NOMO-1 treated with dmso at 0.1 percent for 144 hours (cell line): ENCODE measurements around the gene ANKRD66.
"Not testable (repeated sequence)": the region's sequence is repeated elsewhere in the genome, so short reads cannot be mapped to it uniquely, and the experiment has no call there.

Experiments
- DNase-seq: peaks from one replicate; lab custom pipeline; 2025; ENCODE audit not compliant: unreplicated experiment; lab: John Stamatoyannopoulos, UW

The ANKRD66 gene

DNA sequence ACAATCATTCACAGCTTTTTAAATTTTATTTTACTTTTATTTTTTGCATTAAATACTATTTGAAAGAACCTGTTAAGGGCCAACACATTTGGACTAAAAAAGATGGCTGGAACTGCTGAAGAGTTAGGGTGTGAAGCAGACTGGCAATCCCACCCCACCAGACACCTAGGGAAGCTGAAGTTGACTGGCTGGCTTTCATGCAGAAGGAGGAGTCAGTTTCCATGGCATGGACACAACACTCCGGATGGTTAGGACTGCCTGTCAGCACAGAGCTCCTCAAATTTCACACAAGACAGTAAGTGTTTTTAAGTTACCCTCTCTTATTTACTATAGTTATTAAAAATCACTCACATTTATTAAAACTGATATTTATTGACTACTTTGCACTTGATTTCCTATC lies at the start of gene ANKRD66:
ANKRD66 (plus strand) TSS at position 238 of the 400 bp plus-strand sequence. CDS start 5,016 bp downstream, outside the sequence.
- no peak for DNase-seq

DNA sequence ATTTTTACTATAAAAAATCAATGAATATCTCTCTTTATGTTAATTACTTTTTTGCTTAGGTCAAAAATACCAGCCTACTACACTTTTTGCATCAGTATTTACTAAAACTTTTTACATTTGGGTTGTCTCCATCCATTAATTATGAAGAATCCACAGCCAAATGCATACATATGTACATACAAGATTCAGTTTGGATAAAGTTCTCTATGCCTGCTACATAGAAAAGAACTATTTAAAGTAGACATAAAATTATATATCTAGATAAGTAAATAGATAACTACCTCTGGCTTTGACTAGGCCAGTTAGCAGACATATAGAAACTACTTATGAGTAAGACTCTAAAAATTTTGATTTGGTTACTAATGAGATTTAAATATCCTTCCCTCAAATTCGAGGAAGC lies 46.8 kb upstream of the ANKRD66 start:
- no peak for DNase-seq

DNA sequence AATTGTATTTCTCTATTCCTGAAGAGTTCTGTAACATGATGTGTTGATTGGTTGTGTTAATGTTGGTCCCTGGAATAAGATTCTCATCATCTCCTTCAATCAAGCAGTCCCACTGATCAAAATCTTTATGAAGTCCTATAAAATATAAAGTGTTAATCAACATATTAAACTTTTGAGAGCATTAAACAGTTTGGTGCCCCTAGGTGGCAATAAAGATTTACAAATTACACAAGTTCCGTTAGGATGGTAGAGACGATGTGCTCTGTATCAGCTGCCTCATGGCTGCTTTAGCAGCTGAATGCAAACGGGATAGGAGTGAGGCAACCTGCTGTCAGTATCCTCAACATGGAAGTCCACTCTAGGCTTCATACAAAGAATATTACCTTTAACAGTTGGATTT lies 42.2 kb upstream of the ANKRD66 start:
- DNase-seq, result peak; percentile 40

DNA sequence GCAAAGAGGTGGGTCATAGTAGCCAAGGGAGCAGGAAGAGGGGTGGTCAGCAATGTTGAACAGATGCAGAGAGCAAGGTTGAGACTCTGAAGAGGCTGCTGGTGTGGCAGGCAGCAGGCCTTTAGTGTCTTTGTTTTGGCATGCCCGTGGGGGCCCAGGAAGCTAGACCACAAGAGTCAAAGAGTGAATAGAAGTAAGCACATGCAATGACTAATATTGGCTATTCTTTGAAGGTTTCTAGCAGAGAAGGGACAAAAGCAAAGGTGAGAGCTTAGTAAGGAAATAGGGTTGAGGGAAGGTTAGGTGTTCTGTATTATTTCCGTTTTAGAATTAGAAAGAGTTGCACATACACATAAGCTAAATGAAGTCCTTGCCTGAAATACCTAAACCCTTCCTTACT lies 40.3 kb upstream of the ANKRD66 start:
- DNase-seq, result no peak

DNA sequence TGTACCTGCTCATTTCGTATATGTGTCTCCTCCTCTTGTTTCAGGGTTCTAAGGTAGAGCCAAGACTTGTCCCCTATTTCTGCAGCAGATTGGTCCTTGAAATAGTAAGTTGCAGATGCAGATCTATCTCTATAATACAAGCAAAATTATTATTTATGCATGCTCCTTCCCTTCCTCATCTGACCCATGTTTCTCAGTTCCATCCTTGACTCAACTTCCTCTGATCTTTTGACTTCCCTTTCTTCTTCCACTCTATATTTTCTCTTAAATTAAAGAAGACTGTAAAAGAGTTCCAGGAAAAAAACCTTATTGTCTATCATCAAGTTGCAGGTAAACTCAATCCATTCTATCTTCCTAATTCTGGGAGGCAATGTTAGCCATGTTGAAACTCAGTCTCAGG lies 35.2 kb upstream of the ANKRD66 start:
- DNase-seq, result no peak

DNA sequence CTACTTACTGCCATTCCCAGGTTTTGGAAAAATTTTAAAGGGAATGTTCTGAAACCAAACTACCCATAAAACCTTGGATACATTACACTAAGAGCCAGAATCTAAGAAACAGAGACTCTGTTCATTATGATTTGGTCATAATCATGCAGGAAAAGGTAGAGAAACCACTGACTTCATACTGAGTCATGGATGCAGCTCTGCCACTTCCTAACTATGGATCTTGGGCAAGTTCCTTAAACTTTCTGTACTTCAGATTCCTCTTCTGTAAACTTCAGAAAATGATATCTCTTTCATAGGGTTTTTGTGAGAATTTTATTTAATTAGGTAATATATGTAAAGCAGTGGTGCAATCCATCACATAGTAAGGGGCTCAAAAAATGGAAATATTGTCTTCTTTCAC lies 31.6 kb upstream of the ANKRD66 start:
- DNase-seq, result peak; percentile 27

DNA sequence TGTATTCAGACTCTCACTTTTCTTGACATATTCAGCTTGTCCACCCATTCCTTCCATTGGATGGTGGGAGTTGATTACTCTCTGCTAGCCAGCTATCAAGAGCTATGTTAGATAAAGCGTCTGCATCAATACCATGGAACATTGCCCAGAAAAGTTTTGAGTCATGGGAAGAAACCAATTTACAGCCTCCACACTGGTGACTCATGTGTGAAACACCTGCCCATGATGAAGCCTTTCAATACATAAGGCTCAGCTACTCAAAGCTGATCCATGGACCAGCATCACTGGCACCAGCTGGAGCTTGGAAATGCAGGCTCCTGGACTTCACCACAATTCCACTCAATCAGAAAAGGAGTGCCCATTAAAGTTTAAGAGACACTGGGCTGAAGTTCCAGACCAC lies 27.6 kb upstream of the ANKRD66 start:
- DNase-seq, result no peak

DNA sequence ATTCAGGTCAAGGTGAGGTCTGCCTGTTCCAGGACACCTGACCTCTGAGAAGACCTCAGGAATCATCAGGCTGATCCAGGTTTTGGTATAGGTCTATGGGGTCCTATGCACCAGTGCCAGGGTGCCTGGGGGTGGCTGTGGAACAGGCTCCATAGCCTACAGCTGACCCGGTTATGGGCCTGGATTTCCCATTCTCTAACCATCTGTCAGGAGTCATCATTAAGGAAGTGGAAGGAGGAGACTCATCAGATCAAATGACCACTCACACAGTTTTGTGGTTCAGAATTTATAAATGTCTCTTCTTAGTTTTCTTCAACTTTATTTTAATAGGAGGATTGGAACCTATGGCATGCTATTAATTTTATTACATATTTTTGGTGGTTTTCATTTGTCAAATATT lies 26.3 kb upstream of the ANKRD66 start:
- no peak for DNase-seq

DNA sequence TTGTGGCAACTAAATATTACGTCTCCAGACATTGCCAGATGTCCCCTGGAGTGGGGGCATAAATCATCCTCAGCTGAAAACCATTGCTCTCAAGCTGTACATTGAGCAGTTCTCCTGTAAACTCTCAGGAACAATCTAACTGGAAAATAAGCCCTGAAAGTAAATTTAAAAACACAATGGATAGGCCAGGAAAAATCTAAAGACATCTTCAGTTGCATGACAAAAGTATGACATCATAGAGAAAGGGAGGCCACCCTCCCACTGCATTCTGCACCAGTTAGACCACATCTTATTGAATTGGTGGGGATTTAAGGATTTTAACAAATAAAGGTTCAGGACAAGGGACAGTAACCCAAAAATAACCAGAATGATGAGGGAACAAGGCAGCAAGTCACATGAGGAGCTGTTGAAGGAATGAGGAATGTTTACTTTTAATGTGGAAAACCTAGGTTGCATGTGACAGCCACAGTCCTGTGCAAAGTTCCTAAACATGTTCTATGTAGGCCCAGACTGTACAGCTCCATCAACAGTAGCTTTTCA lies 16.9 kb upstream of the ANKRD66 start:
- DNase-seq, result no peak

DNA sequence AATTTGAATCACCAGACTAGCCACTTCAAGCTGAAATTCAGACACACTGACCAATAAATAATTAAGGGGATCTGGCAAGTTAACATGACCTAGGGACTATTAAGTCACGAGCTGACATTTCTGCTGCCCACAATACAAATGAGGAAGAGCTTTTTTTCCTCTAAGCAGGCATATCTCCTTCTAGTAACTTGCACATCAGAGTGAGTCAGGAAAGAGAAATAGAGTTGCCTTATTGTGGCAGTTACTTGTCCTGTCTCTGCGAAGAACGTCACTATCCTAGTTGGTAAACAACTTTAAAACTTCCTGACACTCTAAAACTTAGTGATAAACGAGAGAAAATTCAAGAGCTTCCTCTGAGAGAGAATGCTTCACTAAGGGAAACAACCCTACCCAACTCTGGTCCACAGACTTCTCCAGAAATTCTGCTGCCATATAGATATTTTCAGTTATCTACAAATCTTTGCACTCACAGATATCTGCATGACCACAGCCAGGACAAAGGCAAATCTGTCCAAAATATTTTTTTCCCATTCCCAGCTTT lies 15.7 kb upstream of the ANKRD66 start:
- peak; percentile 56 for DNase-seq

DNA sequence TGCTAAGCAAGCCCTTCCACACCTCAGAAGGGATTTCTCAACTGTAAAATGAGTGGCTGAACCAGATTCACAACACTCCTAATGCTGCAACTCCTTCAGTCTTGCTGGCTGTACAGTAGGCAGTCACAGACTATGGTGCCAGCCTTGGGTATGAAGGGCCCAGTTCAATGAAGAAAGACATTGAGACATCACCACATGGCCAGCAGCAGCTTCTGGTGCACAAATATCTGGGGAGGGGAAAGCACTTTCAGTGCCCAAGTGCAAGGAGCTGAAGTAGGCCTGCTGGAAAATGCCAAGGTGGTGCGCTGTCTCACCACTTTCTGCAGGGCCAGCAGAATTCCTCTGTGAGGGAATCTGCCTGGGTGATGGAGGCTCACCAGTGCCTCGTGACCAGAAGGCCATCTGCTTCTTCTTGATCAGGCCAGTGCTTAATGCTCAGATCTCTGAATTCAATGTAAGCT lies 13.4 kb upstream of the ANKRD66 start:
- no peak for DNase-seq

DNA sequence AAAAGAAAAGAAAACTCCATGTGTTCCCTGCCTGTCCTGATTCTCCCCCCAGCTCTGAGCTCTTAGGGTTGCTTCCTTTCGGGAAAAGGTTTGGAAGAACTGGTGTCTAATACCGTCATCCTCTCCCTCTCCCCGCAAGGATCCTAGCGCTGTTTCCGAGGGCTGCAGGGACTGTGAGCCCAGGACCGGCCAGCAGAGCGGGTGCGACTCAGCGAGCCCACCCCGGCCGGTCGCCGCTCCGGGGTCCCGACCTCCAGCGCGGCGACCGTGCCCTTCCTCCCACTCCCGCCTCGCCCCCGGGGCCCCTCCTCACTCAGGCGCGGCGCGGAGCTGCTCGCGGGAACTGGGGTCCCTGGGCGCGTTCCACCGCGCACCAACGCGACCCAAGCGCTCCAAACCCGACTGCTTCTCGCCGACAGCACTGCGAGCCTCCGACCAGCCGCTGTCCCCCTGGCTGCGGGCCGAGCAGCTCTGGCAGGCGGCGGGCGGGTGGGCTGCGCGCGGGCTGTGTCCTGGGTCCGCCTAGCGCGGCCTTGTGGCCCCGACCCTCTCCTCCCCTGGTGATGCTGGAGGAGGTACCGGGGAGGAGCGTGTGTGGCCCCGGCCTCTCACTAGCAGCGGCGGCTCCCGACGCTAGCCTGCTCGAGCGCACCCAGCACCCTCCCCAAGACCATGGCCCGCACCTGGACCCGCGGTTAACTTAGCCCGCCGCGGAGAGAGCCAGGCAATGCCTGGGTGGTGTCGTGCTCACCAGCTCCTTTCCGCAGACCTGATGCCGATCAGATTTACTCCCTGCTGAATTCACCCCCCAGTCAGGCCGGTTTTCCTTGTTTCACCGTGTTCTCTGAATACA lies 11.6 kb upstream of the ANKRD66 start, which contains the start of gene PLA2G7:
PLA2G7 (minus strand) TSS at position 509 of the 853 bp plus-strand sequence. CDS start 12,484 bp downstream, outside the sequence.
- DNase-seq, result no peak

DNA sequence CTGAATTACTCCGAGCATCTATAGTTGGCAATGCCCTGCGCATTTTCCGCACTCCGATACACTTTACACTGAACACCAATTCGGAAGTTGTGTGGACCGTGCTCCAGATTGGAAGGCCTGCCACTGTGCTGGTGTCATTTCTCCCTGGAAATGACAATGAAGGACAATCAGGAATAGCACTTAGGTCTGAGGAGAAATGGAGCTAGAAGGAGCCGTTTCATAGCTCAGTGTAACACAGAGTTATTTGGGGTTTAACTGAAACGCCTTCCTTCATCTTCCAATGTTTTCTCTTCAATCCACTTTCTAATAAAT lies 11.1 kb upstream of the ANKRD66 start:
- no peak for DNase-seq

DNA sequence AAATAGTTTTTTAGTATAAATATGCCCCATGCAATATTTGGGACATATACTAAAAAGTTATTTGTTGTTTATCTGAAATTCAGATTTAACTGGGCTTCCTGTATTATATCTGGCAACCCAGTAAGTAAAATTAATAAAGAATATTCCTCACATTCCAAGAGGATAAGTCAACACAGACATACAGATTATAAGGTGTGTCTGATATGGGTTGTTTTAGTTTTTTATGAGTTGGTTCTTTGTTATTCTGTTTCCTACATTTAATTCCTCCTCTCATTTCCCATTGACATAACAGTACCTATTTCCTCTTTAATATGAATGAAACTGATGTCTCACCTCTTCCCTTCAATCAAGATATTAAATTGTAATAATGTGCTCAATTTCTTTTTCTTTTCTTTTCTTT lies 9.8 kb upstream of the ANKRD66 start:
- no peak for DNase-seq

DNA sequence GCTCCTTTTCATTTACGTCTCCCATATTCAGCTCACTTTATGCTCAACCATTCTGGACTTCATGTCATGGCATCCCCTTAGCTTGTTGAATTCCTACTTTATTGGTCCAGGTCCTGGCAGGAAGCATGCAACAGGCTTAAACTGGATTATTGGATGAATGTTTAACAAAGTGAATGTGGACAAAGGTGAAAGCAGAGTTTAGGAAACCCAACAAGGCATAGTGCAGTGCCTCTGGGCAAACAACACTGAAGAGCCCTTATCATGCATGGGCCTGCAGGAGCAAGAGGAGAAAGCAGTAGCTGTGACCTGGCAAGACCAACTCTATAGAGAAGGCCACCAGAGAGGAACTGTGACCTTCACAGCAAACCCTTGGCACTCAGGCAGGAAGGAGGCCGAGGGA lies 5.3 kb upstream of the ANKRD66 start:
- DNase-seq, result no peak

DNA sequence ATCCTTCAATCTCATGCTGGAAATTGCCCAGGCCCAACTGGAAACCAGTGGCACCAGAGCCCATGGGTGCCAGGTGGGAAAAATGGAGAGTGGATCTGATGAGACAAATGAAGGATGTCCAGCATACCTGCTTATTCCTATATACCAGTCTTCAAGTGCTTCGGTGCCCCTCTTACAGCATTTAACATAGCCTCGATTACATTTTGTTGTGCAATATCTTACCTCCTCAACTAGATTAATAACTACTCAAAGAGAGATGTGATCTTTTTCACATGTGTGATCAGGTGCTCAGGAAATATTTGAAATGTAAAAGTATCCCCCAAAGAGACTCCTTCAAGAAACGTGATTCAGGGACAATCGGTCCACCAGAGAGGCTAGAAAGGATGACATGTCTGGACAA lies 4.8 kb upstream of the ANKRD66 start:
- DNase-seq, result no peak

DNA sequence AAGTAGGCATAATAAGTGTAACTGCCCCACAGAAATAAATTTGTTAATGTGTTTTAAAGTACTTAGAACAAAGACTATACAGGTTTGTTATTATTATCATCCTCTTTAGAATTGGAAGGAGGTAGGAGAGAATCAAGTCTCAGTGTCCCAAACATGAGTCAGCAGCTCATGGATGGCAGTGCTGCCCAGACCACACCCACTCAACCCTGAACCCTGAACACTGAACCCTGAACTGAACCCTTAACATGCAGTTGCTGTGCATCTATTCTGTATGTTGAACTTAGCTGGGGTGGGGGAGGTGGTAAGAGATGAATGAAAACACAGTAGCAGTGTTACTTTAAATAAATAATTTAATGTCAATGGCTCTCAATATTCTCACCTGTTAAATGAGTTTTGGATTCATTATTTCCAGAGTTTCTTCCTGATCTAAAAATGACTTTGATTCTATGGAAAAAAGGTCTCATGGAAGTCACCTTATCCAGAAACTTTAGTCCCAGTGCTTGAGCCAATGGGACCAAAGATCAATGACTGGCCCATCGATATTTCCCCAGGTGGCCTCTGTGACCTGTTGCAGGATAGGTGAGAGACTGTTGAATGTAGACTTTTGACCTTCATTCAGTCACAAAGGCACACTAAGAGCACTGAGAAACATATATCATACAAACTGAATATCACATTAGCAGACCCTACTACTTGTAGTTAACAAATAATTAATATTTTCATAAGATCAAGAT lies 3.1 kb upstream of the ANKRD66 start:
- DNase-seq, result no peak

DNA sequence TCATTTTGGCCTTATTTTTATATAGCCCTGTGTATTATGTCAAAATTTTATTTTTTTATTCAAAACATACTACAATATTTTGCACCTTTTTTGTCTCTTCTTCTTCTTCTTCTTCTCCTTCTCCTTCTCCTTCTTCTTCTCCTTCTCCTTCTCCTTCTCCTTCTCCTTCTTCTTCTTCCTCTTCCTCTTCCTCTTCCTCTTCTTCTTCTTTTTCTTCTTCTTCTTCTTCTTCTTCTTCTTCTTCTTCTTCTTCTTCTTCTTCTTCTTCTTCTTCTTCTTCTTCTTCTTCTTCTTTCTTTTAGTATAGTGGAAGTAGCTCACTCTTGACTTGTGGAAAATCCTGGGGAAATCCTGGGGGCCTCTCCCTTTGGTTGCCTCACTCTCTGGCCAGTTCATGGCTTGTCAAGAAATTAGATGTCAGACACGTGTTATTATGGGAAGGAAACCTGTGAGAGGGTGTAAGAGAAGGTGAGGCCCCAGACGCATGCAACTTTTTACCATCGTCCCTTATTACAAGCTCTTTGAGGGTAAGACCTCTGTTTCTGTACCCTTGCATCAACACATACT lies 2.5 kb upstream of the ANKRD66 start:
- DNase-seq, result not testable (repeated sequence)

DNA sequence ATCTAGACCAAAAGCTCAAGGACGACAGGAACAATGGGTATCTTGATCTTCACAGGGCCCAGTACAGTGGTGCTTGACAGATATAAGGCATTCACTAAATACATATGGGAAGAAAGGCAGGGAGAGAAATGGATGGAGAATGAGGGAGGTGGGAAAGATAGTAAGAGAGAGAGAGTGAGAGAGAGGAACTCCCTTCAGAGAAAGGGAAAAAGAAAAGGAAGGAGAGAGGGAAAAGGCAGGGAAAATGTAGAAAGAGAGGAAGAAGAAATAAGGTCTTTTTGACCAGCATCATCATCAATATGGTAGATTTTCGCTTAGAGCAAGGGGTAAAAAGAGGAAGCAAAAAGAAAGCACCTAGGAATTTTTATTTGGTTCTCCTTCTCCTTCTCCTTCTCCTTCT lies 760 bp upstream of the ANKRD66 start:
- no peak for DNase-seq

DNA sequence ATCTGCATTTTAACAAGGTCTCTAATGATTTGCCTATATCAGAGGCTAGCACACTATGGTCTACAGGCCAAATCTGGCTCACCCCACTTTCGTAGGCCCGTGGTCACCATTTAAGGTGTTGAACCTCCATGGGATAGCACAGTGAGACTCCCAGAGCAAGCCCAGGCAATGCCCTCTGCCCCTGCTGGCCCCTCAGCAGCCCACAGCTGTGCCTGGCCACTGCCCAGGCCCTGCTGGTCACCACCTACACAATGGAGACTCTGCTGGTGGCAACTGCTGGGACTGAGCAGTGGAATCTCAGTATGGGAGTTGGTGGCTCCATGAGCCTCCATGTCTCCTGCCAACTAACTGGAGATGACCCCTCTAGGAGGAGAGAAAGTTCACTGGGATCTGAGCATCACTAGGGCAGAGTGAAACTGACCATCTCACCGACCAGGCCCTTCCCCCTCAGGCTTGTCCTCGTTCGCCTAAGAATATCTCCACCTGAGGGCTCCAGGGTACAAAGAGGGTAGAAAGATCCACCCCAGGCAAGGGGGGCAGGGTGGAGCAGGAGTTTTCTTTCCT lies 2.3 kb downstream of the ANKRD66 start:
- DNase-seq, result no peak

DNA sequence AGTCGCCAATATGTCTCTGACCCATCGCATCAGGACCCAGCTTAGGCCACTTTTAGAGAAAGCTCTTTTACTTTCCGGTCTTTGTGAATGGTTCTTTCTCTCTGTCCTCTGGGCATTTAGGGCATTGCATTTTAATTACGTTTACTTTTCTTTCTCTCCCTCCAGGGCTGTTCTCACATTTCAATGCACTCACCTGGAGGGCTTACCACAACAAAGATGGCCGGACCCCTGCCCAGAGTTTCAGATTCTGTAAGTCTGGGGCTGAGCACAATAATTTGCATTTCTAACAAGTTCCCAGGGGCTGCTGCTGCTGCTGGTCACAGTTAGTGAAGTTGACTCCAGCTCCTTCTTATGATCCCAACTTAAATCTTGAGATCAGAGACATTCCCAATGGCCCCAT lies 3.0 kb downstream of the ANKRD66 start:
- no peak for DNase-seq
